OCI-LY3 (cell line): Measurements from ENCODE around the gene ANKRD61.
"Not testable (repeated sequence)": the region's sequence is repeated elsewhere in the genome, so short reads cannot be mapped to it uniquely, and the experiment has no call there.

ENCODE experiments used
- H2AFZ ChIP-seq: fragments of 200-600, 300-600 bp; shearing (Covaris generic); 2 replicates; pipeline ENCODE4 v1.6.0; 2014; ENCODE audit warnings: antibody characterized with exemption, low read depth, low read length
- H3K27ac ChIP-seq: fragments of 200-600, 300-600 bp; sonication (generic); 2 replicates; pipeline ENCODE4 v1.5.1; 2014; ENCODE audit warnings: mild to moderate bottlenecking, low read length, moderate library complexity, mixed read lengths
- H3K27me3 ChIP-seq: fragments of 200-600, 300-600 bp; sonication (generic); 2 replicates; pipeline ENCODE4 v1.6.1; 2014; ENCODE audit warnings: low read depth, low read length, mixed read lengths
- H3K36me3 ChIP-seq: fragments of 200-600, 300-600 bp; sonication (generic); replicated peaks from 2 replicates; pipeline ENCODE3; 2014; ENCODE audit warnings: low read depth, low read length, mixed read lengths
- H3K4me1 ChIP-seq: fragments of 300-600, 200-600 bp; sonication (generic); 2 replicates; pipeline ENCODE4 v1.6.1; 2014; ENCODE audit warnings: low read length, mixed read lengths
- H3K4me2 ChIP-seq: fragments of 200-600, 300-600 bp; sonication (generic); 2 replicates; pipeline ENCODE4 v1.6.1; 2014; ENCODE audit warnings: low read length, mixed read lengths
- H3K4me3 ChIP-seq: fragments of 300-600, 200-600 bp; sonication (generic); 2 replicates; pipeline ENCODE4 v1.5.1; 2014; ENCODE audit warnings: antibody characterized with exemption, mild to moderate bottlenecking, low read length, moderate library complexity
- H3K79me2 ChIP-seq: fragments of 300-600, 200-600 bp; shearing (Covaris generic); 2 replicates; pipeline ENCODE4 v1.6.1; 2014; ENCODE audit warnings: mild to moderate bottlenecking, low read length, mixed read lengths
- H3K9ac ChIP-seq: fragments of 300-600, 200-600 bp; shearing (Covaris generic); 2 replicates; pipeline ENCODE4 v1.6.0; 2014; ENCODE audit warnings: mild to moderate bottlenecking, low read length, moderate library complexity
- H3K9me3 ChIP-seq: fragments of 200-600, 300-600 bp; shearing (Covaris generic); 2 replicates; pipeline ENCODE4 v1.6.1; 2014; ENCODE audit warnings: low read length, mixed read lengths; ENCODE audit not compliant: insufficient read depth
- H4K20me1 ChIP-seq: fragments of 200-600, 300-600 bp; sonication (generic); 2 replicates; pipeline ENCODE4 v1.6.1; 2016; ENCODE audit warnings: low read length, mixed read lengths; ENCODE audit not compliant: insufficient read depth
- EZH2phosphoT487 ChIP-seq: fragments of 200-600 bp; shearing (Covaris generic); IDR thresholded peaks from 2 replicates; pipeline ENCODE4 v1.6.1; 2018; ENCODE audit warnings: antibody characterized with exemption, mixed run types, low read depth
- TF ChIP-seq, protein P1 (sequence below): fragments of 200-600, 300-600 bp; sonication (generic); IDR thresholded peaks from 2 replicates; pipeline ENCODE4 v1.5.1; 2014; ENCODE audit warnings: antibody characterized with exemption, low read length, low read depth

Gene ANKRD61

DNA sequence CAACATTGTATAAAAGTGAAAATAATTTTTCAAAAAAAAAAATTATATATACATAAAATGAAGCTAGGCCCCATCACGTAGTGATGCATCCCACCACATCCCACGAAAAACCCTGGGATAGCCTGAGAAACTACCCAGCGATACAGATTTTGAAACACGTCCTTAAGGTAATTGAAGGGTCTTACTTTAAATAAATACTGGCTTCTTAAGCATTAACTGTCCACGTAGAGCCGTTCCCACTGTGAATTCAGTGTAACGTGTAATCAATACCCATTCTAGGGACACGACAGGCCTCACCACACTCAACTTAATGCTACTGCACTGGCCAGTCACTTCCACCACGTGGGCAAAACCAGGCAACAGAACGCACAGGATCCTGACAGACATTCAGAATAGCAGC is 4.0 kb downstream of the ANKRD61 start:
- Histone ChIP-seq H3K4me3 (no peak overlapping the region), H3K36me3 (peaks cover 25% of the 10 kb centered on the region), H3K4me1 (no peaks in the 10 kb centered on the region), H3K79me2 (peaks cover 8% of the 10 kb centered on the region; the same call in 1 of the 2 replicates), H3K4me2 (no peak overlapping the region), H4K20me1 (no peaks in the 10 kb centered on the region), H3K27me3 (no peaks in the 10 kb centered on the region), H3K27ac (no peak overlapping the region), H3K9ac (no peak overlapping the region), H3K9me3 (no peaks in the 10 kb centered on the region), H2AFZ (no peak overlapping the region)
- TF ChIP-seq EZH2phosphoT487: no peak
- TF ChIP-seq, protein P1, sequence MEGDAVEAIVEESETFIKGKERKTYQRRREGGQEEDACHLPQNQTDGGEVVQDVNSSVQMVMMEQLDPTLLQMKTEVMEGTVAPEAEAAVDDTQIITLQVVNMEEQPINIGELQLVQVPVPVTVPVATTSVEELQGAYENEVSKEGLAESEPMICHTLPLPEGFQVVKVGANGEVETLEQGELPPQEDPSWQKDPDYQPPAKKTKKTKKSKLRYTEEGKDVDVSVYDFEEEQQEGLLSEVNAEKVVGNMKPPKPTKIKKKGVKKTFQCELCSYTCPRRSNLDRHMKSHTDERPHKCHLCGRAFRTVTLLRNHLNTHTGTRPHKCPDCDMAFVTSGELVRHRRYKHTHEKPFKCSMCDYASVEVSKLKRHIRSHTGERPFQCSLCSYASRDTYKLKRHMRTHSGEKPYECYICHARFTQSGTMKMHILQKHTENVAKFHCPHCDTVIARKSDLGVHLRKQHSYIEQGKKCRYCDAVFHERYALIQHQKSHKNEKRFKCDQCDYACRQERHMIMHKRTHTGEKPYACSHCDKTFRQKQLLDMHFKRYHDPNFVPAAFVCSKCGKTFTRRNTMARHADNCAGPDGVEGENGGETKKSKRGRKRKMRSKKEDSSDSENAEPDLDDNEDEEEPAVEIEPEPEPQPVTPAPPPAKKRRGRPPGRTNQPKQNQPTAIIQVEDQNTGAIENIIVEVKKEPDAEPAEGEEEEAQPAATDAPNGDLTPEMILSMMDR: no peak

DNA sequence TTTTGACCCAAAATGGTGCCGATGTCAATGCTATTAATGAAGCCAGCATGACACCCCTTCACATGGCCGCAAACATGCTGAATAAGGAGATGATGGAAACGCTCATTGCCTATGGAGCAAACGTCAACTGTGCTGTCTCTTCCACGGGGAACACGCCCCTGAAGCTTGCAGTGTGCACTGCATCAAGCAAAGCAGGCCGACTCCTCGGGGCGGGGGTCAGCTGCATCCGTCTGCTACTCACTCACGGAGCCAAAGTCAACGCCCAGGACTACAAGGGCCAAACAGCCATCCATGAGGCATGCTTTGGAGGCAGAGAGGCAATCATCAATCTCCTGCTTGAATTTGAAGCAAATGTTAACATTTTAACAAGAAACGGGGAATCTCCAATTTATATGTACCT is 4.5 kb downstream of the ANKRD61 start:
- Histone ChIP-seq H3K4me2 (no peak overlapping the region), H3K4me3 (no peak overlapping the region), H4K20me1 (no peaks in the 10 kb centered on the region), H3K9me3 (no peaks in the 10 kb centered on the region), H3K27me3 (no peaks in the 10 kb centered on the region), H3K9ac (no peak overlapping the region), H3K4me1 (no peaks in the 10 kb centered on the region), H3K27ac (no peak overlapping the region), H2AFZ (no peak overlapping the region), H3K79me2 (peaks cover 8% of the 10 kb centered on the region; the same call in 1 of the 2 replicates), H3K36me3 (peaks cover 30% of the 10 kb centered on the region)
- TF ChIP-seq EZH2phosphoT487: no peak
- TF ChIP-seq, protein P1: no peak

DNA sequence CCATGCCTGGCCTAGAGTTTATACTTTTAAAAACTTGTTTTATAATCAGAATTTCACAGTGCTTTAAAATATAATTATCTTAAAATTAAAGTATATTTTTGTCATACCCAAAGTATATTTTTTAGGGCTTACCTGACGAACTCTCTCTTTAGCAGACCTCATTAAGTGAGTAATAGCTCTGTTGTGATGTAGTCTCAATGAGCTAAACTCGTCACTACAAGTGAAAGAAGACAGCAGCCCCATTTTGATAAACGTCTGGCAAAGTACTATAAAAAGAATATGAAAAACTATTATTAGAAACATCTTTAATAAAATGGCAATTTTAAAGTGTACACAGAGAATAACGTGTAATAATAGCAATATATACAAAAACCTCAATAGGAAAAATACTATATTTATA is 18.6 kb downstream of the ANKRD61 start:
- Histone ChIP-seq H3K9me3 (no peaks in the 10 kb centered on the region), H3K36me3 (peaks cover 16% of the 10 kb centered on the region)

DNA sequence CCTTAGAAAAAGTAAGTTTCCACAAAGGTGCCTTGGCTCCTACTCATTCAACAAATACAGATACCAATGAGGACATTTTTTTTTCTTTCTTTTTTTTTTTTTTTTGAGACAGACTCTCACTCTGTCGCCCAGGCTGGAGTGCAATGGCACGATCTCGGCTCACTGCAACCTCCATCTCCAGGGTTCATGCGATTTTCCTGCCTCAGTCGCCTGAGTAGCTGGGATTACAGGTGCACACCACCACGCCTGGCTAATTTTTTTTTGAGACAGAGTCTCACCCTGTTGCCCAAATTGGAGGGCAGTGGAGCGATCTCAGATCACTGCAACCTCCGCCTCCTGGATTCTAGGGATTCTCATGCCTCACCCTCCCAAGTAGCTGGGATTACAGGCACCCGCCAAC is 20.0 kb downstream of the ANKRD61 start:
- not testable (repeated sequence) for H3K27me3 ChIP-seq, H3K4me1 ChIP-seq, H3K27ac ChIP-seq, H3K4me3 ChIP-seq, H3K9ac ChIP-seq, H3K9me3 ChIP-seq, H4K20me1 ChIP-seq, H3K4me2 ChIP-seq, H2AFZ ChIP-seq
- Histone ChIP-seq H3K79me2 (peaks cover 13% of the 10 kb centered on the region), H3K36me3 (peaks cover 10% of the 10 kb centered on the region)

More for the DNA sequence above, 18.6 kb downstream of the ANKRD61 start:
- no peaks in the 10 kb centered on the region for H4K20me1 ChIP-seq
- no peak overlapping the region for H3K4me2 ChIP-seq
- 0 out of 2 replicates have a peak, but pooled peaks cover 2% of the 10 kb centered on the region for H3K79me2 ChIP-seq
- H2AFZ ChIP-seq: no peak overlapping the region
- H3K9ac ChIP-seq: no peak overlapping the region
- no peak overlapping the region for H3K4me3 ChIP-seq
- H3K27ac ChIP-seq: no peak overlapping the region
- TF ChIP-seq EZH2phosphoT487: no peak
- TF ChIP-seq, protein P1: no peak
- H3K27me3 ChIP-seq: no peaks in the 10 kb centered on the region
- H3K4me1 ChIP-seq: peaks cover 4% of the 10 kb centered on the region; the same call in 1 of the 2 replicates

DNA sequence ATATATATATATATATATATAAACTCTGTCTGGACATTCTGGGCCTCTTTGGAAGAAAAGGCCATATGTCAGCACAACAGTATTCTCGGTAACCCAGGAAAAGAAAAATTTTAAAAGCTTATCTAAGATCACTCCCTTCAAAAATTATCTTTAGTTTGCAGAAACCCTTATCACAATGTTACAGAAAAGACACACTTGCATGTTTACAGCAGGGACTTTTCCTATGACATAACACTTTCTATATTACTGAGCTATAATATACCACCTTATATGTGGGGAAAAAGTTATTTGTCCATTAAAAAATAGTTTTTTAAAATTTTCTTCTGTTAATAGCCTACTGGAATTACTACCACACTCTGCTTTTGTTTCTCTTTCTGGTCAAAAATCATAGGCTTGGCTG is 25.4 kb downstream of the ANKRD61 start:
- TF ChIP-seq, protein P1: no peak
- TF ChIP-seq EZH2phosphoT487: no peak
- no peak overlapping the region for H3K27ac ChIP-seq
- H4K20me1 ChIP-seq: peaks cover 10% of the 10 kb centered on the region; the same call in 1 of the 2 replicates

More for the DNA sequence above, 25.4 kb downstream of the ANKRD61 start:
- Histone ChIP-seq H3K79me2 (peaks cover 38% of the 10 kb centered on the region), H3K9me3 (no peaks in the 10 kb centered on the region), H3K4me3 (no peak overlapping the region), H3K4me2 (0 out of 2 replicates have a peak overlapping the region, but pooled peaks have one; percentile 1), H3K27me3 (no peaks in the 10 kb centered on the region), H3K9ac (no peak overlapping the region), H3K4me1 (peaks cover 17% of the 10 kb centered on the region), H2AFZ (no peak overlapping the region), H3K36me3 (no peaks in the 10 kb centered on the region)
